Pancreas (tissue), 10 donors: ENCODE data around the gene GIMAP6. TPM values are rescaled to one million over a fixed set of nuclear protein-coding genes. Genes with fewer than 3 reads are reported as not detected.
"Not testable (repeated sequence)": the region's sequence is repeated elsewhere in the genome, so short reads cannot be mapped to it uniquely, and the experiment has no call there.

Experiments
- ATAC-seq, 4 donors: fragments of 200-7000 bp; cut with Tn5 transposase; one replicate each; pipeline versions ENCODE4 v1.8.0 to v1.9.1; 2020; ENCODE audit warnings: mild to moderate bottlenecking in 4 of 4, moderate library complexity in 4 of 4
- DNase-seq, 6 donors: peaks; one replicate each; pipeline ENCODE4 v3.0.0-alpha.2; 2020
- FAIRE-seq: peaks from 2 replicates; lab custom pipeline; 2012; peaks lifted over from hg19 to GRCh38; lab: Jason Lieb, UNC
- H3K27ac ChIP-seq, 4 donors: fragments of 200-600 bp; sonication (generic); 1 replicate in 3 of 4; 2 replicates in 1 of 4; pipeline versions ENCODE4 v1.5.0 to v1.8.0; 2020
- H3K27me3 ChIP-seq, 4 donors: fragments of 200-600 bp; one replicate each; pipeline ENCODE4 v1.8.0; 2021
- H3K36me3 ChIP-seq, 3 donors: fragments of 200-600 bp; sonication (generic) in 1 of 3; one replicate each; pipeline versions ENCODE4 v1.5.0 to v1.8.0; 2020 to 2021
- H3K4me1 ChIP-seq, 3 donors: fragments of 200-600 bp; one replicate each; pipeline ENCODE4 v1.8.0; 2021
- H3K4me3 ChIP-seq, 4 donors: fragments of 200-600 bp; sonication (generic) in 2 of 4; one replicate each; pipeline versions ENCODE4 v1.5.0 to v1.8.0; 2020 to 2021
- H3K9me3 ChIP-seq, 4 donors: fragments of 200-600 bp; one replicate each; pipeline ENCODE4 v1.8.0; 2021
- WGBS, 2 donors: extraction: QIAGEN DNeasy Blood & Tissue Kit; methylation state at CpG; one replicate each; pipeline ENCODE4 v1.1.7; 2013; 5-methylcytosine and 5-hydroxymethylcytosine counted together
- intact Hi-C, 3 donors: fragments of 100-400 bp; cut with DNase I; formaldehyde crosslinking; loops; one replicate each; pipeline versions ENCODE4 v1.11.1 to v1.14.2; 2022
- polyA plus RNA-seq, 2 donors: library from polyadenylated mRNA; stranded (reverse); fragments of 200-250 nt; gene quantifications; one replicate each; pipeline ENCODE4 v1.2.3, GENCODE V29; 2013
- total RNA-seq, 6 donors: library from RNA; stranded (reverse); fragmentation: NEBNext Ultra II Directional in 4 of 6; extraction: Animal tissue kit (Norgen Biotek cat#: 25700) in 4 of 6; gene quantifications; one replicate each; pipeline versions ENCODE4 v1.2.1 to v1.2.4, GENCODE V29; 2021 to 2023
- TF ChIP-seq, protein P1 (sequence below), 4 donors: fragments of 200-600 bp; sonication (generic) in 3 of 4; IDR thresholded peaks; one replicate each; pipeline versions ENCODE4 v1.5.0 to v1.8.0; 2021; ENCODE audit warnings: antibody characterized with exemption in 4 of 4
- donor health status: healthy with polysubstance abuse.
- donor health status: DM: no; HTN: no; CAD: no; lungs with moderate emphysema.
- donor health status: DM: no; HTN: no; CAD: no.
- donor health status: control.
- donor health status: control.
- donor health status: Bipolar disorder and iron deficiency.
- donor health status: DM: yes; HTN: yes; CAD: no.
- donor health status: DM: no; HTN: no; CAD: no.
- donor health status: DM: no; HTN: no; CAD: no.
- donor health status: DM: yes; HTN: yes; CAD: no.

GIMAP6 gene
- total and polyA plus RNA-seq, 8 donors, result 2.2 to 7.7 (median 4.0) TPM

DNA sequence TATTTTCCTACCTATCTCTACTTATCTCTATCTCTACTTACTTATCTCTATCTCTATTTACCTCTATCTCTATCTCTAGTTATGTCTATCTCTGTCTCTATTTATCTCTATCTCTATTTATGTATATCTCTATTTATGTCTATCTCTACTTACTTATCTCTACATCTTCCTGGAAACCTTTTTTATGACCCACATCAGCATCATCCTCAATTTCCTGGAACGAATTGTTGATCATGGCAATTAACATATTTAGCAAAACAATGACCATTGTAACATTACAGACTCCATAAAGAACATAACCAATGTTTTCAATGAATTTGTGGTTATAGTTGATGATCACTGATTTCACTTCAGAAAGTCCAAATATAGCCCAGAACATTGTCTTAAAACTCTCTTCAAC is 18.3 kb downstream of the GIMAP6 start:
- intact Hi-C loops, result no loop called here
- H3K36me3 ChIP-seq, result no peaks in the 10 kb centered on the region
- H3K27ac ChIP-seq, result no peak overlapping the region
- DNase-seq (no peak), ATAC-seq (no peak), FAIRE-seq (no peak)
- H3K4me3 ChIP-seq, result no peak overlapping the region
- no peaks in the 10 kb centered on the region for H3K27me3 ChIP-seq
- no peaks in the 10 kb centered on the region for H3K4me1 ChIP-seq
- 29 to 36% methylated on average over 1 of the region's 1 CpG for WGBS, 2 donors
- no peaks in the 10 kb centered on the region for H3K9me3 ChIP-seq
- TF ChIP-seq, protein P1, sequence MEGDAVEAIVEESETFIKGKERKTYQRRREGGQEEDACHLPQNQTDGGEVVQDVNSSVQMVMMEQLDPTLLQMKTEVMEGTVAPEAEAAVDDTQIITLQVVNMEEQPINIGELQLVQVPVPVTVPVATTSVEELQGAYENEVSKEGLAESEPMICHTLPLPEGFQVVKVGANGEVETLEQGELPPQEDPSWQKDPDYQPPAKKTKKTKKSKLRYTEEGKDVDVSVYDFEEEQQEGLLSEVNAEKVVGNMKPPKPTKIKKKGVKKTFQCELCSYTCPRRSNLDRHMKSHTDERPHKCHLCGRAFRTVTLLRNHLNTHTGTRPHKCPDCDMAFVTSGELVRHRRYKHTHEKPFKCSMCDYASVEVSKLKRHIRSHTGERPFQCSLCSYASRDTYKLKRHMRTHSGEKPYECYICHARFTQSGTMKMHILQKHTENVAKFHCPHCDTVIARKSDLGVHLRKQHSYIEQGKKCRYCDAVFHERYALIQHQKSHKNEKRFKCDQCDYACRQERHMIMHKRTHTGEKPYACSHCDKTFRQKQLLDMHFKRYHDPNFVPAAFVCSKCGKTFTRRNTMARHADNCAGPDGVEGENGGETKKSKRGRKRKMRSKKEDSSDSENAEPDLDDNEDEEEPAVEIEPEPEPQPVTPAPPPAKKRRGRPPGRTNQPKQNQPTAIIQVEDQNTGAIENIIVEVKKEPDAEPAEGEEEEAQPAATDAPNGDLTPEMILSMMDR (IDR thresholded peaks at IDR 0.05), result no peak

DNA sequence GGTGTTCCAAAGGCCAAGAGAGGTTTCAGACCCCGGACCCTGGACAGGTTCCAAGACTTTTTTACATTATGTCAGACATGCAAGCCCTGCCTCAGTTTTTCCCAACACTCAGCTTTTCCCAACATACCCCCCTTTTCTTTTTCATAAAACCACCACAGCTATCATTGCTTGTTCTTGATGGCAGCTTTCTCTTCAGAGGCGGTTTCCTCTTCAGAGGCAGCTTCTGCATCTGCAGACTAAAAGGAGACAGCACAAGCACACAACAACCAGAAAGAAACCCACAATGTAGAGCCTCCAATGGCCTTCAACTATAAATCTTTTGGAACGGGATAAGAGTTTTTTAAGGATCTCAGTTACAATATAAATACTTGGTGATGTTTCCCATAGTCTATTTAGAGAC is 19.3 kb downstream of the GIMAP6 start:
- 48 to 68% methylated on average over 3 of the region's 3 CpGs for WGBS, 2 donors
- no peak for DNase-seq
- H3K4me1 ChIP-seq, result no peaks in the 10 kb centered on the region
- no peak for ATAC-seq
- no peaks in the 10 kb centered on the region for H3K36me3 ChIP-seq
- no peaks in the 10 kb centered on the region for H3K27me3 ChIP-seq
- H3K9me3 ChIP-seq, result no peaks in the 10 kb centered on the region
- no peak overlapping the region for H3K27ac ChIP-seq
- no peak overlapping the region for H3K4me3 ChIP-seq
- intact Hi-C loops, result no loop called here
- TF ChIP-seq, protein P1 (IDR thresholded peaks at IDR 0.05), result no peak
- no peak for FAIRE-seq

DNA sequence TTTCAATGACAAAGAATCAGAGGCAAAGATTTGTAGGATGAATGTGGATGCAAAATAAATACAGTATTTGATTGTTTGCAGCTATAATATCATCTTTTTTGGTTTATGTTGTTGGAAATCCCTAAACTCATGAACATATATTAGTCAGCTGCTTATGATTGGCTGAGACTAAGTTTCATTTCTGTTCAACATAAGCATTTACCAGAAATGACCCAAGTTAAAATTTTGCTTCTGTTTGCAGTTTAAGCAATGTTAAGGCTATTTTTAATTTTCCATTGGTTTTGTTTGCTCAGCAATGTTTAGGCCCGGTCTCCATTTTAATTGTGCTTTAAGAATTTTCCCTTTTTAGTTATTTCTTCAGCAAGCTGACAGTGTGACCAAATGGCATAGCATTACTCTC is 22.0 kb downstream of the GIMAP6 start:
- Histone ChIP-seq H3K27me3 (no peaks in the 10 kb centered on the region), H3K4me3 (no peak overlapping the region), H3K27ac (no peak overlapping the region), H3K9me3 (no peaks in the 10 kb centered on the region), H3K36me3 (no peaks in the 10 kb centered on the region), H3K4me1 (no peaks in the 10 kb centered on the region)
- FAIRE-seq, result no peak
- WGBS, 2 donors, result 68 to 72% methylated on average over 1 of the region's 1 CpG
- ATAC-seq, result no peak
- intact Hi-C loops, result no loop called here
- DNase-seq, result no peak
- TF ChIP-seq, protein P1 (IDR thresholded peaks at IDR 0.05), result no peak

GRCh38 chr7:150603600-150603999 is 28.6 kb downstream of the GIMAP6 start:
- ATAC-seq, H3K4me3 ChIP-seq, DNase-seq, H3K4me1 ChIP-seq, FAIRE-seq, H3K9me3 ChIP-seq, H3K36me3 ChIP-seq, intact Hi-C loops, H3K27ac ChIP-seq, H3K27me3 ChIP-seq: not testable (repeated sequence)
- WGBS, 2 donors, result 60 to 66% methylated on average over 2 of the region's 2 CpGs

- no peaks in the 10 kb centered on the region for H3K36me3 ChIP-seq
- DNase-seq (no peak), ATAC-seq (no peak), FAIRE-seq (no peak)
- no peaks in the 10 kb centered on the region for H3K9me3 ChIP-seq
- H3K4me3 ChIP-seq, result no peak overlapping the region
- H3K27me3 ChIP-seq, result no peaks in the 10 kb centered on the region
- 57 to 70% methylated on average over 2 of the region's 2 CpGs for WGBS, 2 donors
- H3K27ac ChIP-seq, result no peak overlapping the region
- TF ChIP-seq, protein P1 (IDR thresholded peaks at IDR 0.05), result no peak
- intact Hi-C loops, result no loop called here
- no peaks in the 10 kb centered on the region for H3K4me1 ChIP-seq
Observed at GRCh38 chr7:150595361-150595760, 36.8 kb downstream of the GIMAP6 start.
